ENCODE data around the gene AGTPBP1.

The AGTPBP1 gene

DNA sequence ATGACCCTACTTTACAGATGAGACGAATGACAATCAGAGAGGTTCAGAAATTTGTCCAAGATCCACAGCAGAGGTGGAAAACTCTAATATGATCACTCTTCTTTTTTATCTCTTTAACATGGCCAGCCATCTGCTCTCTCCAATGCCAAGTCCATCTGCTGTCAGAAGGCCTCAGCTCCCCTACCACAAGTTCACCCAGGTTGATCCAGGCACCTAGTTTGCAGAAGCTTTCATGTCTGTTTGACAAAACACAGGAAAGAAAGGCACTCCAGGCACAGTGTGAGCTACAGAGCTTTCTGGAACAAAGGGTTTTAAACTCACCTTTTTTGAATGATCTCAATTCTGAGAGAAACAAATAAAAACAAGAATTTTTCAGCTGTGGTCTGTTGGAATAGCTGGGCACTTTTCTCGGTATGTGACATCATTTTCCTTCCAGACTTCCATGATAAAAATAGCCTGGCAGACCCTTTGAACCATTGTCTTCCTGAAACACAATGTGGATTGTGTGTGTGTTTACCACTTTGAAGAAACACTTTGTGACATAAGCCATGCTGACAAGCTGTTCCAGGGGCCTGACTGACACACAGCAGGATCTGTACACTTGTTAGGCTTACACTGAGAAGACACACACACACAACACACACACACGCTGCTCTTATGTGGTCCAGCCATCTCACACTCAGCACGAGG, 214.3 kb downstream of the AGTPBP1 start:
- H3K27ac ChIP-seq (ENCODE audit: low read depth, low read length), result no peak overlapping the region
- H3K27me3 ChIP-seq (ENCODE audit: insufficient read depth, low read length), result peaks cover 67% of the 10 kb centered on the region
- H3K4me3 ChIP-seq (ENCODE audit: low read depth, low read length), result no peak overlapping the region
- no peak overlapping the region for H2AFZ ChIP-seq (ENCODE audit: low read length, unreplicated experiment)
- H3K36me3 ChIP-seq (ENCODE audit: insufficient read depth, low read length), result no peaks in the 10 kb centered on the region
- H3K4me1 ChIP-seq (ENCODE audit: control insufficient read depth, insufficient read depth, low read length, unreplicated experiment), result no peaks in the 10 kb centered on the region
- no peaks in the 10 kb centered on the region for H3K79me2 ChIP-seq (ENCODE audit: control insufficient read depth, insufficient read depth, low read length, unreplicated experiment)

- no peak overlapping the region for H2AFZ ChIP-seq (ENCODE audit: low read length, unreplicated experiment)
- no peaks in the 10 kb centered on the region for H3K79me2 ChIP-seq (ENCODE audit: control insufficient read depth, insufficient read depth, low read length, unreplicated experiment)
- peaks cover 76% of the 10 kb centered on the region for H3K27me3 ChIP-seq (ENCODE audit: insufficient read depth, low read length)
- no peaks in the 10 kb centered on the region for H3K4me1 ChIP-seq (ENCODE audit: control insufficient read depth, insufficient read depth, low read length, unreplicated experiment)
- no peak overlapping the region for H3K27ac ChIP-seq (ENCODE audit: low read depth, low read length)
- H3K36me3 ChIP-seq (ENCODE audit: insufficient read depth, low read length), result no peaks in the 10 kb centered on the region
- no peak overlapping the region for H3K4me3 ChIP-seq (ENCODE audit: low read depth, low read length)
Measured at GRCh38 chr9:85524531-85524930, 217.2 kb downstream of the AGTPBP1 start.

DNA sequence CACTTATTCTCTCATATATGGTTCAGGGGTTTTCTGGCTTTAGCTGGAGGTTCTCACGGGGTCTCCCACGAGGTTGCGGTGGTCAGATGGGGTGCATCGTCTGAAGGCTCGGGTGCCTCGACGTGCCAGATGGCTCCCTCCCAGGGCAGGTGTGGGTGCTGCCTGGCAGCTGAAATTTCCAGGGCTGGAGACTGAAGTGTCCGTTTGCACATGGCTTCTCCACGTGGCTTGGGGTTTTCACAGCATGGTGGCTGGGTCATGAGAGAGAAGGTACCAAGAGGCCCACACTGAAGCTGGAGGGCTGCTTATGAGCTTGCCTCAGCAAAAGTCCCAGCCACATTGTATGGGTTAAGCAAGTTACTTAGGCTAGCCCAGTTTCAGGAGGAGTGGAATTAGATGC, 218.6 kb downstream of the AGTPBP1 start:
- Histone ChIP-seq H3K4me1 (ENCODE audit: control insufficient read depth, insufficient read depth, low read length, unreplicated experiment) (no peaks in the 10 kb centered on the region), H3K27me3 (ENCODE audit: insufficient read depth, low read length) (peaks cover 68% of the 10 kb centered on the region), H2AFZ (ENCODE audit: low read length, unreplicated experiment) (peak overlapping the region; percentile 21), H3K36me3 (ENCODE audit: insufficient read depth, low read length) (no peaks in the 10 kb centered on the region), H3K79me2 (ENCODE audit: control insufficient read depth, insufficient read depth, low read length, unreplicated experiment) (no peaks in the 10 kb centered on the region), H3K27ac (ENCODE audit: low read depth, low read length) (no peak overlapping the region), H3K4me3 (ENCODE audit: low read depth, low read length) (peak overlapping the region; percentile 72)

DNA sequence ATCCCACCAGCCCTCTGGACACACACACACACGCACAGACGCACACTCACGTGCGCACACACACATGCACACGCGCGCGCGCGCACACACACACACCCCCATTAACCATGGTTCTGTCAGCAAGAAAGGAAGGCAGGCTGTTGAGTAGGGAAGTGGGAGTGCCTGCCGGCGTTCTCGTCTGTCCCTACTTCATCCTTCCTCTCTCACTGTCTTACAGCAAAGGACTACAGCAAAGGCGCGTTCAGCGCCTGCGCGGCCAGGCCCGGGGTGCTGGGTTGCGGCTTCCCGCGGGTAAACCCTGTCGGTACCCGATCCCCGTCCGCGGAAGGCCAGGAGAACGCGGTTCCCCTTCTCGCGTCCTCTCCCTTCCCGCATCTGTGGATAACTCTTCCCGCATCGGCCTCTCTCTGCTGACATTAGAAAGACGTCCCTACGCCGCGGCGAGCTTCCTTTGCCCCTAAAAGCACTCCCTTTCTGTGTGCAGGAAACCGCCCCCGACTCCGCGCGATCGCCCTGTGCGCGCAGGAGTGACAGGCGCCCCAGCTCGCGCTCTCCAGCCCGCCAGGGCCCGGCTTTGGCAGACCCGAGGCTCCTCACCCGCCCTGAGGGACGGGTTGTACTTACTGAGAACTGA, 219.2 kb downstream of the AGTPBP1 start:
- Histone ChIP-seq H2AFZ (ENCODE audit: low read length, unreplicated experiment) (peak overlapping the region; percentile 21), H3K79me2 (ENCODE audit: control insufficient read depth, insufficient read depth, low read length, unreplicated experiment) (no peaks in the 10 kb centered on the region), H3K27me3 (ENCODE audit: insufficient read depth, low read length) (peaks cover 63% of the 10 kb centered on the region), H3K4me1 (ENCODE audit: control insufficient read depth, insufficient read depth, low read length, unreplicated experiment) (no peaks in the 10 kb centered on the region), H3K4me3 (ENCODE audit: low read depth, low read length) (peak overlapping the region; percentile 72), H3K27ac (ENCODE audit: low read depth, low read length) (no peak overlapping the region), H3K36me3 (ENCODE audit: insufficient read depth, low read length) (no peaks in the 10 kb centered on the region)

GRCh38 chr9:85521371-85522197, 220.2 kb downstream of the AGTPBP1 start:
- H3K4me3 ChIP-seq (ENCODE audit: low read depth, low read length), result no peak overlapping the region
- no peaks in the 10 kb centered on the region for H3K79me2 ChIP-seq (ENCODE audit: control insufficient read depth, insufficient read depth, low read length, unreplicated experiment)
- H2AFZ ChIP-seq (ENCODE audit: low read length, unreplicated experiment), result no peak overlapping the region
- H3K36me3 ChIP-seq (ENCODE audit: insufficient read depth, low read length), result no peaks in the 10 kb centered on the region
- no peak overlapping the region for H3K27ac ChIP-seq (ENCODE audit: low read depth, low read length)
- no peaks in the 10 kb centered on the region for H3K4me1 ChIP-seq (ENCODE audit: control insufficient read depth, insufficient read depth, low read length, unreplicated experiment)
- peaks cover 57% of the 10 kb centered on the region for H3K27me3 ChIP-seq (ENCODE audit: insufficient read depth, low read length)

- Histone ChIP-seq H3K79me2 (ENCODE audit: control insufficient read depth, insufficient read depth, low read length, unreplicated experiment) (no peaks in the 10 kb centered on the region), H2AFZ (ENCODE audit: low read length, unreplicated experiment) (no peak overlapping the region)
Measured at GRCh38 chr9:85516976-85517637, 224.6 kb downstream of the AGTPBP1 start.

DNA sequence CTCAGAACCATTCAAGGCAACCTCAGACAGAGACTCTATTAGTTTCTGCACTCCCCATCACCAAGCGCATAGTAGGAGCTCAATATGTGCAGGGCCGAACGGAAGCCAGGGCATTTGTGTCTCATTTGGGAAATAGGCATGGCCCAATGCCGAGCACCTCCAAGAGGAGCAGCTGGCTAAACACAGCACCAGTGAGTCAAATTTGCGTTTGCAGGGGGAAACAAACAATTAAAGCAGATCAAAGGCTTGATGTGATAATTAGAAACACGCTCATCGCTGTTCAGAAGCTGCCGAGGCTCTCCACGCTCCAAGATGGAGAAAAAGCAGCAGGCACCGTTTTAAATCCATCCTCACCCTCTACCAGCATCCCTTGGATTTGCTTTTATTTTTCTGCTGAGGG, 225.3 kb downstream of the AGTPBP1 start:
- Histone ChIP-seq H3K79me2 (ENCODE audit: control insufficient read depth, insufficient read depth, low read length, unreplicated experiment) (no peaks in the 10 kb centered on the region), H2AFZ (ENCODE audit: low read length, unreplicated experiment) (no peak overlapping the region), H3K27ac (ENCODE audit: low read depth, low read length) (no peak overlapping the region), H3K4me1 (ENCODE audit: control insufficient read depth, insufficient read depth, low read length, unreplicated experiment) (no peaks in the 10 kb centered on the region), H3K4me3 (ENCODE audit: low read depth, low read length) (no peak overlapping the region), H3K27me3 (ENCODE audit: insufficient read depth, low read length) (peaks cover 9% of the 10 kb centered on the region), H3K36me3 (ENCODE audit: insufficient read depth, low read length) (no peaks in the 10 kb centered on the region)

More at GRCh38 chr9:85516976-85517637, 224.6 kb downstream of the AGTPBP1 start:
- H3K4me3 ChIP-seq (ENCODE audit: low read depth, low read length), result no peak overlapping the region
- no peaks in the 10 kb centered on the region for H3K4me1 ChIP-seq (ENCODE audit: control insufficient read depth, insufficient read depth, low read length, unreplicated experiment)
- H3K27ac ChIP-seq (ENCODE audit: low read depth, low read length), result no peak overlapping the region
- H3K27me3 ChIP-seq (ENCODE audit: insufficient read depth, low read length), result peaks cover 14% of the 10 kb centered on the region
- no peaks in the 10 kb centered on the region for H3K36me3 ChIP-seq (ENCODE audit: insufficient read depth, low read length)

GRCh38 chr9:85515021-85515420, 226.7 kb downstream of the AGTPBP1 start:
- Histone ChIP-seq H3K36me3 (ENCODE audit: insufficient read depth, low read length) (no peaks in the 10 kb centered on the region), H3K79me2 (ENCODE audit: control insufficient read depth, insufficient read depth, low read length, unreplicated experiment) (no peaks in the 10 kb centered on the region)

DNA sequence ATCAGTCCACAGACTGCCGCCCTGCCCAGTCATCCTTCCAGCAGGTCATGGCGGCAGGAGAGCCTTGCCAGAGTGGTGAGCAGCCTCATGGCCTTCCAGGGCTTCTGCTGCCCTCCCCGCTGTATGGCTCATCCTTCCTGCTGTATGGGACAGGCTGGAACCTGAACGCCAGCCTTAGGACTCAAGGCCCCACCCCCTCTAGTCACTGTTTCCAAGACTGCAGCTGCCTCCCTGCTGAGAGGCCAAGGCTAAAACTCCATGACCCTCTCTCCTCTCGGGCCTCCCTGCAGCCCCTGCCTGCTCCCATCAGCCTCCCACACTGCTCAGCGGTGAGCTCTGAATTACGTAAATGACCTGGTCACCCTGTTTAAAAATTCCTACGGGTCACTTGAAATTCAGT, 227.5 kb downstream of the AGTPBP1 start:
- peaks cover 10% of the 10 kb centered on the region for H3K27me3 ChIP-seq (ENCODE audit: insufficient read depth, low read length)
- no peaks in the 10 kb centered on the region for H3K36me3 ChIP-seq (ENCODE audit: insufficient read depth, low read length)
- H3K4me3 ChIP-seq (ENCODE audit: low read depth, low read length), result no peak overlapping the region
- H2AFZ ChIP-seq (ENCODE audit: low read length, unreplicated experiment), result no peak overlapping the region
- H3K79me2 ChIP-seq (ENCODE audit: control insufficient read depth, insufficient read depth, low read length, unreplicated experiment), result no peaks in the 10 kb centered on the region
- no peaks in the 10 kb centered on the region for H3K4me1 ChIP-seq (ENCODE audit: control insufficient read depth, insufficient read depth, low read length, unreplicated experiment)
- H3K27ac ChIP-seq (ENCODE audit: low read depth, low read length), result no peak overlapping the region

More at GRCh38 chr9:85515021-85515420, 226.7 kb downstream of the AGTPBP1 start:
- Histone ChIP-seq H3K4me3 (ENCODE audit: low read depth, low read length) (no peak overlapping the region), H3K27ac (ENCODE audit: low read depth, low read length) (no peak overlapping the region), H3K4me1 (ENCODE audit: control insufficient read depth, insufficient read depth, low read length, unreplicated experiment) (no peaks in the 10 kb centered on the region), H2AFZ (ENCODE audit: low read length, unreplicated experiment) (no peak overlapping the region), H3K27me3 (ENCODE audit: insufficient read depth, low read length) (peaks cover 6% of the 10 kb centered on the region)

DNA sequence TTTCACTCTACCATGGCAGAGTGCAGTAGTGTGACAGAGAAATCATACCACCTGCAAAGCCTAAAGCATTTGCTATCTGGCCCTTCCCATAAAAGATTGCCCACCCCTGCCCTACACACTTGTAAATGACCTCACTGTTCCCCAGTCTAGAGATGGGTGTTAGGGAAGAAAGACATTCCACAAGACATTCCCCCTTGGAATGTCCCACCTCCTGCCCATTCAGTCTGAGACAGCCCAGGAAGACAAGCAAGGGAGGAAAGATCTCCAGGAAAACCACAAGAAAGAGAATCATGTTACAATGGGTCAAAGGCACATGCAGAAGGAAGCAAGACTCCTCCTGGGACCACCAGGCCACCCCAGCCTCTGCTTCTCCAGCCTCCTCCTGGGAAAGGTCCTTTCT, 230.0 kb downstream of the AGTPBP1 start:
- Histone ChIP-seq H2AFZ (ENCODE audit: low read length, unreplicated experiment) (no peak overlapping the region), H3K4me1 (ENCODE audit: control insufficient read depth, insufficient read depth, low read length, unreplicated experiment) (no peaks in the 10 kb centered on the region), H3K27ac (ENCODE audit: low read depth, low read length) (no peak overlapping the region), H3K36me3 (ENCODE audit: insufficient read depth, low read length) (no peaks in the 10 kb centered on the region), H3K79me2 (ENCODE audit: control insufficient read depth, insufficient read depth, low read length, unreplicated experiment) (no peaks in the 10 kb centered on the region), H3K27me3 (ENCODE audit: insufficient read depth, low read length) (peaks cover 20% of the 10 kb centered on the region), H3K4me3 (ENCODE audit: low read depth, low read length) (no peak overlapping the region)
